Bladder microvascular endothelial cell (primary cell): ENCODE data around the gene SELENBP1. TPM values are rescaled to one million over a fixed set of nuclear protein-coding genes. Genes with fewer than 3 reads are reported as not detected.

ENCODE experiments used
- total RNA-seq: library from RNA; depleted of rRNA; stranded (reverse); fragments of >200 nt; gene quantifications from 2 replicates; pipeline ENCODE4 v1.2.3, GENCODE V29; 2014

SELENBP1 gene
- 2.4 and 3.7 TPM in 2 replicates for total RNA-seq

GRCh38 chr1:151372058-151372934, at the start of gene SELENBP1:
Gene SELENBP1, minus strand, starts transcription at chr1:151372705. Its CDS starts 64 bp downstream, at chr1:151372641.

DNA sequence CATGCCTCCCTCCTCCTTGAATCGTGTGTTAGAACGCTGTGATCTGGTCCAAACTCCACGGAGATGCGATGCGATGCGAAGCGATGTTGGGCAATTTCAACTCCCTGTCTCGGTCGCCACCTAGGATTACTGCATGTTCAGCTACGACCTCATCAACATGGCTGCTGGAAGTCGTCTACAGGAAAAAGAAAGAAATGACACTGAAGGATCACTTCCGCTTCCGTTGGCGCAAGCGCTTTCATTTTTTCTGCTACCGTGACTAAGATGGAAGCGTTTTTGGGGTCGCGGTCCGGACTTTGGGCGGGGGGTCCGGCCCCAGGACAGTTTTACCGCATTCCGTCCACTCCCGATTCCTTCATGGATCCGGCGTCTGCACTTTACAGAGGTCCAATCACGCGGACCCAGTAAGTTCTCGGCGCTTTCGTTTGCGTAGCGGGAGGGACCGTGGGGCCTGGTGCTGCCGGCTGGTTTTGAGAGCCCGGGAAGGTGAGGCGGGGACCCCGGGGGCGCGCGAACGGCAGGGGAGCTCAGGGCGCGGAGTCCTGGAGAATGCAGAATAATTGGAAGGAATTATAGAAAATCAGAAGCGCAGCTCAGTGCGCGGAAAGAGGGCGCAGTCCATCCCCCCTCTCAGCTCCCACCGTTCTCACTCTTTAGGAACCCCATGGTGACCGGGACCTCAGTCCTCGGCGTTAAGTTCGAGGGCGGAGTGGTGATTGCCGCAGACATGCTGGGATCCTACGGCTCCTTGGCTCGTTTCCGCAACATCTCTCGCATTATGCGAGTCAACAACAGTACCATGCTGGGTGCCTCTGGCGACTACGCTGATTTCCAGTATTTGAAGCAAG, 27.0 kb upstream of the SELENBP1 start, which contains the start of gene PSMB4:
Gene PSMB4, plus strand, starts transcription at position 250 of the 848 bp plus-strand sequence. Its CDS starts 15 bp downstream, at position 265.

GRCh38 chr1:151346769-151347522, 25.6 kb downstream of the SELENBP1 start, which contains the start of gene RFX5:
Gene RFX5, minus strand, starts transcription at chr1:151347252. Its CDS starts 932 bp downstream, at chr1:151346320.

GRCh38 chr1:151327223-151327902, 45.1 kb downstream of the SELENBP1 start, which contains the start of gene PI4KB:
Gene PI4KB, minus strand, starts transcription at chr1:151327416. Its CDS starts 10,935 bp downstream, at chr1:151316481.

Other genes starting within 250 kb of the SELENBP1 start
- gene SEMA6C, start 226.1 kb downstream of the SELENBP1 start, total RNA-seq: 9.1 and 15.6 TPM in 2 replicates
- 0.16 TPM in 1 of 2 replicates, not detected in the other for gene TNFAIP8L2, start 216.1 kb downstream of the SELENBP1 start, total RNA-seq
- 2.8 and 5.3 TPM in 2 replicates for gene LYSMD1, start 206.8 kb downstream of the SELENBP1 start, total RNA-seq
- gene SCNM1, start 206.6 kb downstream of the SELENBP1 start, total RNA-seq: 23.8 and 24.4 TPM in 2 replicates
- 0.49 TPM in 1 of 2 replicates, not detected in the other for gene TMOD4, start 196.7 kb downstream of the SELENBP1 start, total RNA-seq
- gene VPS72, start 182.5 kb downstream of the SELENBP1 start, total RNA-seq: 51.0 and 52.4 TPM in 2 replicates
- gene PIP5K1A, start 174.2 kb downstream of the SELENBP1 start, total RNA-seq: 26.7 and 61.7 TPM in 2 replicates
- 220 and 235 TPM in 2 replicates for gene PSMD4, start 118.0 kb downstream of the SELENBP1 start, total RNA-seq
- gene ZNF687, start 90.4 kb downstream of the SELENBP1 start, total RNA-seq: 5.3 and 10.6 TPM in 2 replicates
- 20.2 and 54.2 TPM in 2 replicates for gene PI4KB, start 45.3 kb downstream of the SELENBP1 start, total RNA-seq
- gene RFX5, start 25.5 kb downstream of the SELENBP1 start, total RNA-seq: 43.5 and 66.4 TPM in 2 replicates
- gene PSMB4, start 26.9 kb upstream of the SELENBP1 start, total RNA-seq: 329 and 414 TPM in 2 replicates
- 9.4 and 38.6 TPM in 2 replicates for gene POGZ, start 86.8 kb upstream of the SELENBP1 start, total RNA-seq
- gene CGN, start 138.7 kb upstream of the SELENBP1 start, total RNA-seq: under 0.01 and 0.13 TPM in 2 replicates
- 1.1 and 15.8 TPM in 2 replicates for gene TUFT1, start 167.6 kb upstream of the SELENBP1 start, total RNA-seq
- gene SNX27, start 239.3 kb upstream of the SELENBP1 start, total RNA-seq: 9.9 and 28.6 TPM in 2 replicates